Upper lobe of left lung (tissue), 6 donors: ENCODE measurements around the gene ATF5. TPM values are rescaled to one million over a fixed set of nuclear protein-coding genes. Genes with fewer than 3 reads are reported as not detected.

Source experiments
- ATAC-seq, 2 donors: fragments of 200-7000 bp; cut with Tn5 transposase; one replicate each; pipeline ENCODE4 v1.9.1; 2022; ENCODE audit warnings: mild to moderate bottlenecking in 2 of 2, moderate library complexity in 2 of 2; ENCODE audit not compliant: low FRiP score in 2 of 2
- DNase-seq, 2 donors: peaks; one replicate each; pipeline ENCODE4 v3.0.0-alpha.2; 2019 to 2020
- H3K27ac ChIP-seq, 4 donors: fragments of 200-600 bp; sonication (generic); one replicate each; pipeline ENCODE4 v1.5.1; 2016 to 2019
- H3K27me3 ChIP-seq, 4 donors: fragments of 200-600 bp; sonication (generic); one replicate each; pipeline ENCODE4 v1.5.1; 2017 to 2019
- H3K36me3 ChIP-seq, 4 donors: fragments of 200-600 bp; sonication (generic); one replicate each; pipeline ENCODE4 v1.5.1; 2016 to 2019
- H3K4me1 ChIP-seq, 4 donors: fragments of 200-600 bp; sonication (generic); one replicate each; pipeline ENCODE4 v1.5.1; 2018 to 2019
- H3K4me3 ChIP-seq, 4 donors: fragments of 200-600 bp; sonication (generic); one replicate each; pipeline ENCODE4 v1.5.1; 2017 to 2019; ENCODE audit warnings: mild to moderate bottlenecking in 2 of 4, moderate library complexity in 1 of 4
- H3K9me3 ChIP-seq, 4 donors: fragments of 200-600 bp; sonication (generic); one replicate each; pipeline ENCODE4 v1.5.1; 2018 to 2019
- CTCF ChIP-seq, 6 experiments: fragments of 450-650 bp in 4 of 6; fragments of 200-600 bp in 2 of 6; sonication (generic) in 2 of 6; IDR thresholded peaks; one replicate each; pipeline ENCODE4 v1.5.1; 2016 to 2019; ENCODE audit warnings: antibody characterized with exemption in 6 of 6
- EP300 ChIP-seq, 4 donors: sonication (generic); formaldehyde crosslinking; IDR thresholded peaks; one replicate each; pipeline ENCODE4 v1.5.1; 2017; ENCODE audit warnings: antibody characterized with exemption in 4 of 4, control low read depth in 2 of 4
- POLR2A ChIP-seq, 4 donors: fragments of 450-650 bp; IDR thresholded peaks; one replicate each; pipeline ENCODE4 v1.5.1; 2016 to 2017; ENCODE audit warnings: antibody characterized with exemption in 4 of 4, mild to moderate bottlenecking in 2 of 4
- POLR2AphosphoS5 ChIP-seq, 2 donors: sonication (generic); formaldehyde crosslinking; IDR thresholded peaks; one replicate each; pipeline ENCODE4 v1.5.1; 2017; ENCODE audit warnings: antibody characterized with exemption in 2 of 2
- WGBS, 2 donors: methylation state at CpG; one replicate each; pipeline ENCODE4 v1.1.5; 2017 to 2018; 5-methylcytosine and 5-hydroxymethylcytosine counted together
- total RNA-seq, 6 donors: library from RNA; depleted of rRNA in 4 of 6; stranded (reverse); fragments of >200 nt in 4 of 6; gene quantifications; one replicate each; pipeline versions ENCODE4 v1.1.0 to v1.2.1, GENCODE V29; 2016 to 2021
- donor health status: DM: no; HTN: no; CAD: no; lungs with moderate emphysema.
- donor health status: DM: no; HTN: yes; CAD: no; lungs with severe emphysema.

The ATF5 gene
- total RNA-seq, 6 donors from 2014 or later, result 10.0 to 25.8 (median 15.3) TPM

DNA sequence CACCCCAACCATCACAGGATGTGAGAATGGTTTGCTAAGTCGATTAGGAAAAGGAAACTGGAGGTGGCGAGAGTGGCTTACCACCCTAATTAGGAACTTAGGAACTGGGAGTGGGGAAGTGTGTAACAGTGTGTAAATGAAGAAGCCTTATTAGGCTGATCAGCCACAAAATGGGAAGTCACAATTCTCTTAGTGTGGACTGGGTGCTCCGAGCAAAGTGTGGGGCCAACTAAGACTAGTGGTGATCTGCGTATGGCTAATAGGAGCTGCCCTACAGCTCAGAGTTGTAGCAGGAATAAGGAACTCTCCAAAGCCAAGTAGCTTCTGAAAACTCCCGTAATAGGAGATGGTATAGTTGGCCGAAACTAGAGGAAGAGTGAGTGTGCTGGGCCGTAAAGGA is 24.4 kb downstream of the ATF5 start:
- peak in 1 of 2 donors; percentile 64 for ATAC-seq
- no peak overlapping the region for H3K27ac ChIP-seq
- WGBS, 2 donors, result 51 to 61% methylated on average over 7 of the region's 7 CpGs
- peaks cover 16 to 28% (median 21%) of the 10 kb centered on the region in 4 donors for H3K4me1 ChIP-seq
- no peaks in the 10 kb centered on the region for H3K9me3 ChIP-seq
- no peaks in the 10 kb centered on the region for H3K36me3 ChIP-seq
- TF ChIP-seq POLR2A (IDR thresholded peaks at IDR 0.05) (no peak), POLR2AphosphoS5 (IDR thresholded peaks at IDR 0.05) (no peak), CTCF (IDR thresholded peaks at IDR 0.05) (no peak), EP300 (IDR thresholded peaks at IDR 0.05) (no peak)
- DNase-seq, result no peak
- peaks cover 0 to 2% (median 0%) of the 10 kb centered on the region in 4 donors for H3K27me3 ChIP-seq
- no peak overlapping the region for H3K4me3 ChIP-seq

DNA sequence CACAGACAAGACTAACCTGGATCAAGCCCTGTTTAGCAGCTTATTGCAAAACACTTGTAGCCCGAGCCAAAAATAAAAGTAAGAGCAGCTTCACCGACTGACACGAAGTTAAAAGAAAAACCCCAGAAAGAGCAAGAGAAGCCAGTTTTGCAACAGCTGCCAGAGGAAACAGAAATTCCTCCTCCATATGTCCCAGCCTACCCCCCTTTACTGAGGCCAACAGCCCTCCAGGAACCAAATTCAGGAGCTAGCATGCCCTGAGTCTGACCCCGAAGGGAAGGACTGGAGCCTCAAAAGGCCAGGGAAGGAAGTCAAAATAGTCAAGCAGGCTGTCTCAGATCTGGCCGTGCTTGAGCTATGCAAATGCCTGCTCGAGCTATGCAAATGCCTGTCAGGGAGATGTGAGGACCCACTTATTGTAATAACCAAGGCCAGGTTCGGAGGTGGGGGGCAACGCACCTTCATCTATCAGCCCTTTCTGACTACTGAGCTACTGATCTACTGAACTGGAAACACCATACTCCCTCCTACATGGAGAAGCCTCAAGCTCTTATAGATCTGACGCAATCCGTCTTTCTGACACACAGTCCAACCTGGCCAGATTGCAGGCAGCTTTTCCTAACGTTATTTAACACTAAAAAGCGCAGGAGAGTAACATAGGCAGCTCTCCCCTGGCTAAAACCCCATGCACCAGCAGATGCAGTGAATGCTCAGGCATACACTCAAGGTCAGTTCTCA is 25.3 kb downstream of the ATF5 start:
- Histone ChIP-seq H3K27ac (peak overlapping the region in 2 of 4 donors; percentile 40 to 52), H3K9me3 (no peaks in the 10 kb centered on the region), H3K27me3 (peaks cover 0 to 2% (median 0%) of the 10 kb centered on the region in 4 donors), H3K4me1 (peaks cover 16 to 28% (median 21%) of the 10 kb centered on the region in 4 donors), H3K4me3 (peak overlapping the region in 1 of 4 donors; percentile 7), H3K36me3 (no peaks in the 10 kb centered on the region)
- ATAC-seq, result peak in 1 of 2 donors; percentile 58
- no peak for DNase-seq
- TF ChIP-seq POLR2A (IDR thresholded peaks at IDR 0.05) (no peak), CTCF (IDR thresholded peaks at IDR 0.05) (no peak), POLR2AphosphoS5 (IDR thresholded peaks at IDR 0.05) (no peak), EP300 (IDR thresholded peaks at IDR 0.05) (no peak)
- 15 to 18% methylated on average over 10 to 12 of the region's 12 CpGs for WGBS, 2 donors

DNA sequence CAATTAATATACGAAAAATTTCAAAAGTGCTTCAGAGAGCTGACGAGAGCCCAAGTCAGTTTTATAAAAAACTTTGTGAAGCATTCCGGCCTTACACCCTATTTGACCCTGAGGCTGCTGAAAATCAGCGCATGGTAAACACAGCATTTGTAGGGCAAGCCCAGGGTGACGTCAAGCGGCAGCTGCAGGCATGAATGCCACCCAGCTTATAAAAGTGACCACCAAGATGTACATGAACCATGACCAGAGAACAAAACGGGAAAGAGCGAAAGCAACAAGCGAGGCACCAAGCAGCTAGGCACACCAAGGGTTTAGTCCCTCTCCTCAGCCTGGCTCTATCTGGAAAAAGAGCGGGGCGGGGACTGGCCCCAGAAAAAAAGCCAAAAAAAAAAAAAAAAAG is 25.9 kb downstream of the ATF5 start:
- Histone ChIP-seq H3K36me3 (no peaks in the 10 kb centered on the region), H3K9me3 (no peaks in the 10 kb centered on the region), H3K27me3 (peaks cover 0 to 2% (median 0%) of the 10 kb centered on the region in 4 donors), H3K27ac (no peak overlapping the region), H3K4me3 (no peak overlapping the region), H3K4me1 (peaks cover 16 to 28% (median 21%) of the 10 kb centered on the region in 4 donors)
- ATAC-seq, result no peak
- 49 to 55% methylated on average over 11 of the region's 11 CpGs for WGBS, 2 donors
- DNase-seq, result no peak
- TF ChIP-seq POLR2AphosphoS5 (IDR thresholded peaks at IDR 0.05), result no peak
- TF ChIP-seq POLR2A (IDR thresholded peaks at IDR 0.05), result no peak
- no peak for TF ChIP-seq EP300 (IDR thresholded peaks at IDR 0.05)
- TF ChIP-seq CTCF (IDR thresholded peaks at IDR 0.05), result no peak

GRCh38 chr19:49956115-49956495 is 27.1 kb downstream of the ATF5 start:
- no peak overlapping the region for H3K4me3 ChIP-seq
- no peak for DNase-seq
- WGBS, 2 donors, result 65 to 74% methylated on average over 9 of the region's 9 CpGs
- no peaks in the 10 kb centered on the region for H3K9me3 ChIP-seq
- no peak overlapping the region for H3K27ac ChIP-seq
- H3K36me3 ChIP-seq, result no peaks in the 10 kb centered on the region
- H3K27me3 ChIP-seq, result peaks cover 0 to 2% (median 0%) of the 10 kb centered on the region in 4 donors
- TF ChIP-seq POLR2AphosphoS5 (IDR thresholded peaks at IDR 0.05) (no peak), CTCF (IDR thresholded peaks at IDR 0.05) (no peak), POLR2A (IDR thresholded peaks at IDR 0.05) (no peak), EP300 (IDR thresholded peaks at IDR 0.05) (no peak)
- H3K4me1 ChIP-seq, result peaks cover 16 to 28% (median 21%) of the 10 kb centered on the region in 4 donors
- ATAC-seq, result no peak
